ENCODE measurements around the gene MLPH.

DNA sequence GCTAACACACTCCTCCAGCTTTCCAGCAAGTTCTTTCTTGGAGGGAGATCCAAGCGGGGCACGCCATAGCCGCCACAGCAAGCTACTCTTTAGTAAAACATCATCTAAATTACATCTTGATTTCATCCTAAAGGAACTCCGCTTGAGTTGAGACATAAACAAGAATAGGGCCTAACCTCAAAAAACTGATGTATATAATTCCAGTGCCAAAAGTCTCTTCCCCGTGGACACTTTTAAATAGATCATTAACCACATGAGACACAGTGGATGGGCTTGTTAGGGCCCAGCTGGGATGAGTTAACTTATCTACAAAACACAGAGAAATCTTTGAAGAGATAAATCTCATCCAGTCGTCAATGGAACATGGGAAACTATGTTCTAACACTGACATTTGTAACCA is 20.8 kb upstream of the MLPH start:
- TF ChIP-seq, protein P1, sequence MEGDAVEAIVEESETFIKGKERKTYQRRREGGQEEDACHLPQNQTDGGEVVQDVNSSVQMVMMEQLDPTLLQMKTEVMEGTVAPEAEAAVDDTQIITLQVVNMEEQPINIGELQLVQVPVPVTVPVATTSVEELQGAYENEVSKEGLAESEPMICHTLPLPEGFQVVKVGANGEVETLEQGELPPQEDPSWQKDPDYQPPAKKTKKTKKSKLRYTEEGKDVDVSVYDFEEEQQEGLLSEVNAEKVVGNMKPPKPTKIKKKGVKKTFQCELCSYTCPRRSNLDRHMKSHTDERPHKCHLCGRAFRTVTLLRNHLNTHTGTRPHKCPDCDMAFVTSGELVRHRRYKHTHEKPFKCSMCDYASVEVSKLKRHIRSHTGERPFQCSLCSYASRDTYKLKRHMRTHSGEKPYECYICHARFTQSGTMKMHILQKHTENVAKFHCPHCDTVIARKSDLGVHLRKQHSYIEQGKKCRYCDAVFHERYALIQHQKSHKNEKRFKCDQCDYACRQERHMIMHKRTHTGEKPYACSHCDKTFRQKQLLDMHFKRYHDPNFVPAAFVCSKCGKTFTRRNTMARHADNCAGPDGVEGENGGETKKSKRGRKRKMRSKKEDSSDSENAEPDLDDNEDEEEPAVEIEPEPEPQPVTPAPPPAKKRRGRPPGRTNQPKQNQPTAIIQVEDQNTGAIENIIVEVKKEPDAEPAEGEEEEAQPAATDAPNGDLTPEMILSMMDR (conservative IDR thresholded peaks at IDR 0.05): no peak
- no peak for TF ChIP-seq EZH2 (IDR thresholded peaks at IDR 0.05; ENCODE audit: low read depth)

Data from PC-9 (cell line).